GM18861 (cell line): ENCODE results near the gene NCK2.

Experiments used
- ATAC-seq: cut with Tn5 transposase; IDR thresholded peaks from one replicate; pipeline ENCODE4 v1.9.1; 2021; ENCODE audit not compliant: unreplicated experiment

The NCK2 gene

DNA sequence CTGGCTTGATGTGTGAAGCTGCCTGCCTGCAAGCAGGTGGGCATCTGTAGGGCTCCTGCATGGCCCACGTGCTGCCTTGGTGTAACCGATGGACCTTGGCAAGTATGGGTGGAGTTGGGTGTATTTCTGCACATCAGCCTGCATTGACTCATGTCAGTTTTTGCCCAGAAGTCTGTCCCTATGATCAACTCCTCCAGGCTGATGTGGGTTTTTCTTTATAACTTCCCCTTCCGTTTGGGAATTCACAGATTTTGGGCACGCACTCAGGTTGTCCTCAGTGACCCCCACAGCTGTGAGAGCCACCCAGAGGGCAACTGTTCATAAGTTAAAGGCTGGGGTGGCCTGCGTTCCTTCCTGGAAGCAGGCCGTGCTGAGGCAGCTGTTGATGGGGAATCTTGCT is 123.3 kb downstream of the NCK2 start:
- no peak for ATAC-seq

DNA sequence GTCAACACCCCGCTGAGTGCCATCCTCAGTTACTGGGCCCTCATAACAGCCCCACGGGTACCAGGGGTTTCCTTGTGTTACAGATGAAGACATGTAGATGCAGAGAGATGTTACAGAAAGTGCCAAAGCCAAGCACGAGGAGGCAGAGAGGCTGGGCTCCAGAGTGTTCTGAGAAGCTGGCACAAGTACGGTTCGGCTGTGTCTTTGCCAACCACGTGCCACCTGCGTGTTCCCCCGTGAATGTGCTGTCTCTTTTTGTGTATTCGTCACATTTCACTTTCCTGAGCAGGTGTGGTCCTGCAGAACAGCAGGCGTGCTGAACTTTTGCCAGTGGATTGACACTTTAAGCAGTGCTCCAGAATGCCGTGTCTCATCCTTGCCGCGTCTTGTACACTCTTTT is 124.6 kb downstream of the NCK2 start:
- no peak for ATAC-seq

DNA sequence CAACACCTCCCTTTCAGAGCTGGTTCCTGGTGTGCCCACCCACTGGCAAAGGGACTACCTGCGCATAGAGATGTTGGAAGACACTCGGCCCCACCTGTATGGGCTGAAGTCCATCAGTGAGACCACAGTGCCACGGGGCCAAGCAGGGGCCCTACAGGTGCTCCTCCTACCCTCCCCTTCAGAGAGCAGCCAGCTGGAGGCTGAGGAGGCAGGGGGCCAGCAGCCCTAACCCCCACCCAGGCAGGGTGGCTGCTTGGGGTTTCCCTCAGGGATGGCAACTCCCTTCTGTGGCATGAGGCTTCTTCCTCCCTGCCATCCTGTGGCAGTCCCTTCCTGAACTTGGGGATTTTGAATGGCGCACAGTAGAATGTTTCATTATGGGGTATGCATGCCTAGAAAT is 125.3 kb downstream of the NCK2 start:
- no peak for ATAC-seq

DNA sequence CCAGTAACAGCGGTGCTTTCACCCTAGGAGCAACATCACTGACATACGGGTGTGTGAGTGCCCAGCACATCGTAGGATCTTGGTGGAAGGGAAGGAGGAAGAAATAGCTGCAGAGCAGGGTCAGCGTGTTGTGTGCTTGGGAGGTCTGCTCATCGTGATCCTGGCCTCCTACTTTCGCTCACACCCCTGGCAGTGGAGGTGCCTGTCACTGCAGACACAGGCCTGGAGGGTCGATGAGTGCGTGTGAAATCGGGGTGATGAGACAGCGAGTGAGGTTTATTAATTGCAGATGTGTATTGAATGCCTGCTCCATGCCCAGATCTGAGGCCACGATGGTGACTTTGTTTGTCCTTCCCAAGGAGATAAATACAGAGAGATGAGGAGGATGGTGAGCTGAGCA is 126.1 kb downstream of the NCK2 start:
- no peak for ATAC-seq

DNA sequence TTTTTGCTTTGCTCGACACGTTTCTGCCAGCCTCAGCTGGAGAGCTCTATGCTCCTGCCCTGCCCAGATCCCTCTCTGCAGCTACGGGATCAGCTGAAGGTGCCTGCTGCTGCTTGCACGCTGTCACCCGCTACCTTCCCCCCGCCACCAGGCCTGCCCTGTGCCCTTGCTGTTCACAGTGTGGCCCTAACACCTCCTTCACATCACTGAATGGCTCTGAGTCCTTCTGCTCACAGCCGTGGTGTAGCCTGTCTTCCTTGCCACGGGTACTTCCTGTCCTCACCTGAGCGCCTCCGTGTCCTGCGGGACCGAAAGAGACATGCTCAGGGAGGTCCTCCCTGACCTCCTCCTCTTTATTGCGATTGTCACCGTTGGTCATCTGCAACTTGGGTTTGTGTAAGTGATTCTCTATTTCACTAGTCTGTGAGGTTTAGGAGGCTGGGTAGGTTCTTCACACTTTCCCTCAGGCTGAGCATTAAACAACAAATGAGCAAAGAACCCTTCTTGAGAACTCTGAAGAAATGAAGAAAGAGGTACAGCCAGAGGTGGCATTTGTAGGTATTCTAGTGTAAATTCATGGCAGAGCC is 127.5 kb downstream of the NCK2 start:
- no peak for ATAC-seq

DNA sequence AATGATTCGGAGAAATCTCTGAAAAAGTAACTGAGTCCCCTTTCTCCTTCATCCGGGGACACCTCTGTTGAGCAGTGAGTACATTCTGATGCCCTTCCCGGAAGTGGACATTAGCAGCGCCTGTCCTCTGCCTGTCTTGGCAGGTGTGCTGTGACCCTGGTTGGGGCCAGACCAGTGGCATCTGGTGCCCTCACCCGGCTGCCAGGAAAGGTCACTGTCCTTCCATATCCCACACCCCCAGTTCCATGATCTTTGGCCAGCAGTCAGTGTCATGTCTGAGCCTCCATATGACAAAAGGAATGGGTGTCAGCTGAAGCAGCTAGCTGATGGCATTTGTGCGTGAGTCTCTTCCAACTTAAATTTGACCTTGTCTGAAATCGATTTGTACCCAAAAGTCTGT is 128.1 kb downstream of the NCK2 start:
- no peak for ATAC-seq

DNA sequence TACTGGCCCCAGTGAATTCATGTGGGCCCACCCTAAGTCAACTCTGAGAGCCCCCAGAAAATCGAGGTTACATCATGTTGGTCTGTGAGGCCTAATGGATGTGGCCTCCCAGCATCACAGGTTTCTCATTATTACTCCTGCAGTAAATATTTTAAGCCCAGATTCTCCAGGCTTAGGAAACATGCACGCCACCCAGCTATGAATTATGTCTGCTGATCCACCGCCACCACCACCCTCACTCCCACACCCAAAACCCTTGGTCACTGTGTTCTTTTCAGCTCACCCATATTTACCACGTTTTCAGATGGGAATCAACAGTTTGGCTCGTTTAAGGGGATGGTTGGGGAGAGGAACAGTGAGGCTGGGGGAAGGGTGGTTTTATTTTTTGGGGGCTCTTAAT is 128.6 kb downstream of the NCK2 start:
- ATAC-seq = no peak

DNA sequence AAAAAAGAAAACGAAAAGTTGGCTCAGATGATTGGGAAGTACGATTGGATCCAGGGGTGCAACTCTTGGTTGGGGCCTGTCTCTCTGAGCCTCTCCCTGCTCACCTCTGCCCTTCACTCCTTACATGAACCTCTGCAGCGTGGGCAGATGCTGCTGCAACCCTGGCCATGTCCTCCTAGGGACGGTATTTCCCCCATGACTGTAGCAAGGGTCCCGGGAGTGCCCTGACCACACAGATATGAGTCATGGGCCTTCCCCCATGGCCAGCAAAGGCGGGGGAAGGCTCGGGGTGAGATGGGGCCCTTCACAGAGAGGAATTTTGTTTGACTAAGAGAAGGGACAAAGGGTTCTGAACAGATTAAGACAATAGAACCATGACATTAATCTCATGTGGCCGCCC is 129.0 kb downstream of the NCK2 start:
- ATAC-seq = peak; percentile 87

DNA sequence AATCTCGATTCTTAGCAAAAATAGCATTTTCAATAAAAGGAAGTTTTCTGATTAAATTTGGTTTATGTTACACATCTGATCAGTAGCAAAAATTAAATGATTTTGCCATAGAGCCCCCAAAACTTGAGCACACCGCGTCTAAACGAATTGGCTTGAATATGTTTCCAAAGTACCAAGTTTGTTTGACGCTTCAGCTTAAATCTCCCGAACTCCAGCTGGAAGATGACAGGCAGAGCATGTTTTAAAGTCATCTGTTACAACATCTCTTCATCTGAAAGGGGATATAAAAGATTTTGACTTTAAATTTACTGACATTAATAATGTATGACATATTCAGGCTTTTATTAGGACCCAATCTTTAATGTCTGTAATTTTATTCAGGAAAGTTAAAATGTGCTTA is 129.8 kb downstream of the NCK2 start:
- no peak for ATAC-seq

DNA sequence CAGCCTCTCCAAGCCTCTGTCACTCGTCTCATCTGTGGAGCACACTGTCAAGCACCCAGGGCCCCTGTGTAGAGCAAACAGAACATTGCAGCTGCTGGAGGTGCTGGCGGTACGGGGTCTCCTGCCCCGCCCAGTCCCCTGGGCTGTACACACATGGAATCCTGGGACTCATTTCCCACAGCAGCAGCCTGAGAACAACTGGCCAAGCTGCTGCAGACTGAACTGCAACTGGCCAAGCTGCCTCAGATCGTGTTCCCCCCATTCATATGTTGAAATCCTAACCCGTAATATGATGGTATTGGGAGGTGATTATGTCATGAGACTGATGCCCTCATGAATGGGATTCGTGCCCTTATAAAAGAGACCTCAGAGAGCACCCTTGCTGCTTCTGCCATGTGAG is 130.5 kb downstream of the NCK2 start:
- no peak for ATAC-seq

DNA sequence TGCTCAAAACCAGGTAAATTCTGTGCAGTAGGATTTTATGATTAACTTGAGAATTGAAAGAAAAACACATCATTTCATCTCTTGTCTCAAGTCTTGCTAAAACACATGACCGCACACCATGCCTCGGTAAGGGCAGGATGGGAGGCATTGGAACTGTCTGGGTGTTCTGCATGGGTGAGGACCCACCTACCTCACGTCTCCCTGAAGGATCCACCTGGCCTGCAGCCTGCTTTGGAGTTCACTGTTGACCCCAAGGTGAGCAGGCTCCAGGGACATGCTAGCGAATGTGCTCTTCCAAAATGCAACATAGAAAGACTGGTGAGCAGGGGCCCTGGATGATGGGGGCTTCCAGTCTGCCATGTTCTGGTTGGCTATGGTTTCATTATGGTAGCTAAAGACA is 131.5 kb downstream of the NCK2 start:
- no peak for ATAC-seq

DNA sequence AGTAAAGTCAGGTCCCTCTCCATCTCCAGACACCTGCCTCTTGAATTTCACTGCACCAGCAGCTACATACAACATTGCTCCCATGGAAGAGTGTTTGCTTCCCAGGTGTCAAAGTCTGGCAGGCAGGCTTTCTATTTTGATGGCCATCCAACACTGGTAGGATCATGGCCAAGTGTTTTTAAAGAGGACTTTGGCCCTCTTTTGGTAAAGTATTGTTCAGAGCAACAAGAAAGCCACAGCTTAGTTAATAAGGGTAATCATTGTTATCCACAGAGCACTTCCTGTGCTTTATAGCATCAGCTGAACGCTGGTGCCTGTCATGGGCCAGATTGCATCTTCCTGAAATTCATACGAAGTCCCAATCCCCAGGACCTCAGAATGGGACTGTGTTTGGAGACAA is 133.2 kb downstream of the NCK2 start:
- ATAC-seq = peak; percentile 27

DNA sequence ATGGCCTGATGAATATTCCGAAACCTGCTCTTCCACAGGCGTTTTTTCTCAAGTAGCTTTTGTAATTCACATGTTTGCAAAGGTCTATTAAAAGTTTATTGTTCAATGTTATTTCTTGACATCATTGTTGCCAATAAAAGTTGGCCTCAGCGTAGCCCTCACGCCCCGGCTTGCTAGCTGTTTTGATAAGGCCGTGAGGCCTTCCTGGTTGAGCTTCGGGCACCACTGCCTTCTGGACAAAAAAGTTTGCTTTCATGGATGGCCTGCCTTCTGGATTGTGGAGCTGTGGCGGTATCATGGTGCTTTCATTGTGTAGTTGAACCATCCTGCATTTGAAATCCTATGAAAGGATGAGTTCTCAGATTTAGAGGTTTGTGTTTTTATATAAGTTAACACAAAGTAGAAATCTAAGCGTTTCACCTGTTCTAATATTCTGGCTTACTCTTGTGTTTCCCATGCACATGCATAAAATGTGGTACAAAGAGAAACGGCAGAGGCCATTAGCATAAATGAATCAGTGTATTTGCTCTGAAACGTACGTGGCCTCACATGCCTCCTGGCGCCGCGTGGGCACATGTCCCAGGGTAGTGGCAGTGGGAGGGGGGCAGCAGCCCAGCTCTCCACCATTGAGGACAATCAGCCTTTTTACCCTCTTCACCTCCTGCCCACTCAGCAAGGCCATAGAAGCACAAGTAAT is 134.5 kb downstream of the NCK2 start:
- ATAC-seq = no peak

DNA sequence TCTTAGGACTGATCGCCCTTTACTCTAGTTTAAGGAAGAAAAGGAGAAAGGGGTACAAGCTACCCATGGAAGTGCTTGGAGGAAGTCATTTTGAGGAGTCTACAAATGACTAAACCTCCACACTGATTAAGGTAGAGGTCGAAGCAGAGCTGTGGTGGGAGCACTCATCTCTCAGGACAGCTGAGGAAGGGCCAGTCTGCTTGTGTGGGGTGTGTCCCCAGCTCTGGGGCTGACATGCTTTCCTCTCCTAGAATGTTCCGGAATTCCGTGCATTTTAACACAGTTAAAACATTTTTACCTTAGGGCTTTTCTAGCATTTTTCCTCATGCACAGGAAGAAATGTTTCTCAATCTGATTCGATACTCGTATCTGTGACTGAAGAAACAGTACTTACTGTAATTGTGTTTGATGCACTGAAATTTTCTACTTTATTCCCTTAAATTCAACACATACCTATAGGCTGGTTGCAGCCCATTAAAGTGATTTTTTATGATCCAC is 135.1 kb downstream of the NCK2 start:
- no peak for ATAC-seq

DNA sequence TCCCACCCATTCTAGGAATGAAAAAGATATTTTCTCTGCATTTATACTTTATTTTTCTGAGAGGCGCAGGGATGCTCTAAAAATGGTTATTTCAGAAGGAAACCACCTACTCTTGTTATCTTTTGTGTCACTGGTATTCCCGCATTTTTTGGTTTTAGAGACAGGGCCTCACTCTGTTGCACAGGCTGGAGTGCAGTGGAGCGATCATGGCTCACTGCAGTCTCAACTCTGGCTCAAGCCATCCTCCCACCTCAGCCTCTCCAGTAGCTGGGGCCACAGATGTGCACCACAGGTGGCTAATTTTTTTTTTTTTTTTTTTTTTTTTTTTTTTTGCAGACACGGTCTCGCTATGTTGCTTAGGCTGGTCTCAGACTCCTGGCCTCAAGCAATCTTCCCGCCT is 135.9 kb downstream of the NCK2 start:
- ATAC-seq = no peak

DNA sequence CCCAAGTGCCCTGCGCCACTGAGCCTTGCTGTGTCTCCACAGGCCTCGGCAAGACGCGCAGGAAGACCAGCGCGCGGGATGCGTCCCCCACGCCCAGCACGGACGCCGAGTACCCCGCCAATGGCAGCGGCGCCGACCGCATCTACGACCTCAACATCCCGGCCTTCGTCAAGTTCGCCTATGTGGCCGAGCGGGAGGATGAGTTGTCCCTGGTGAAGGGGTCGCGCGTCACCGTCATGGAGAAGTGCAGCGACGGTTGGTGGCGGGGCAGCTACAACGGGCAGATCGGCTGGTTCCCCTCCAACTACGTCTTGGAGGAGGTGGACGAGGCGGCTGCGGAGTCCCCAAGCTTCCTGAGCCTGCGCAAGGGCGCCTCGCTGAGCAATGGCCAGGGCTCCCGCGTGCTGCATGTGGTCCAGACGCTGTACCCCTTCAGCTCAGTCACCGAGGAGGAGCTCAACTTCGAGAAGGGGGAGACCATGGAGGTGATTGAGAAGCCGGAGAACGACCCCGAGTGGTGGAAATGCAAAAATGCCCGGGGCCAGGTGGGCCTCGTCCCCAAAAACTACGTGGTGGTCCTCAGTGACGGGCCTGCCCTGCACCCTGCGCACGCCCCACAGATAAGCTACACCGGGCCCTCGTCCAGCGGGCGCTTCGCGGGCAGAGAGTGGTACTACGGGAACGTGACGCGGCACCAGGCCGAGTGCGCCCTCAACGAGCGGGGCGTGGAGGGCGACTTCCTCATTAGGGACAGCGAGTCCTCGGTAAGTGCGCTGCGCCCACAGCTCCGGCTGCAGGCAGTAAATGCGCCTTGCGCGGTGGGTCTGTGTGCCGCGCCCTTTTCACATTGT is 136.8 kb downstream of the NCK2 start:
- ATAC-seq = no peak

DNA sequence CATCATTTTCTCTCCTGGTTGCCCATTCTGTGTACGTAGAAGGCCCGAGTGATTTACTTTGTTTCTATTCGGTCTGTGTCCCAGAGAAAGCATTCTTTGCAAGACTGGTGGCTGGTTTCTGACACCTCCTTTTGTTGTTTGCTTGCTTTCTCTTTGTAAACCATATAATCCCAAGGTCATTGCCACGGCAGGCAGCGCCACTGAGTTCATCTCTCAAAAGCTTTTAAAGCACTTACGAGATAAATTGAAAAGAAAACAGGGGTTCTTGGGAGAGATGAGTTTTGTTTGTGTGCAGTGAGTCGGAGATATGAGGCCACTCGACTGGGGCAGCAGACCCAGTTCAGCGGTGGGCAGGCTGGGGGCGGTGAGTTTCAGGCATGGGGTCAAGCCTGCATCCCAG is 137.6 kb downstream of the NCK2 start:
- ATAC-seq = no peak

DNA sequence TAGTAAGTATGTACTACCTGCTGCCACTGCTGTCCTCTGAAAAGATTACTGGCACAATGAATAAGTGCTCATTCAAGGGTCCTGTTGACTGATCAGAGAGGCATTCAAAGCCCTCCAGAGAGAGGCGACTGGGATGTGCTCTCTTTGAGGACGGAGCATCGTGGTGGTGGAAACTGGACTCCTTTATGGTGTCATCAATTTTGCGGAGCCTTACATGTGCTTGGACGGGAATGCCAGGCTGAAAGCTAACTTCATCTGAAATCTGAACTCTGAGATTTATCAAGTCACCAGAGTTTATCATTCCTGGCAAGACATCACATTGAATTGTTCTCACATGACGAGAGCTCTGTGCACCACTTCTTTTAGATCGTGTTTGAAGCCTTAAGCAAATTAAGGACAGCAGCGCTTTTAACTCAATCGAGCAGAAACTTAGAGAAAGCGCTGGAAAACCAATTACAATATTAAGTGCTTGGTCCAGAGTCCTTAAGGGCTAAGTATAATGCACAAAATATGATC is 138.3 kb downstream of the NCK2 start:
- no peak for ATAC-seq

DNA sequence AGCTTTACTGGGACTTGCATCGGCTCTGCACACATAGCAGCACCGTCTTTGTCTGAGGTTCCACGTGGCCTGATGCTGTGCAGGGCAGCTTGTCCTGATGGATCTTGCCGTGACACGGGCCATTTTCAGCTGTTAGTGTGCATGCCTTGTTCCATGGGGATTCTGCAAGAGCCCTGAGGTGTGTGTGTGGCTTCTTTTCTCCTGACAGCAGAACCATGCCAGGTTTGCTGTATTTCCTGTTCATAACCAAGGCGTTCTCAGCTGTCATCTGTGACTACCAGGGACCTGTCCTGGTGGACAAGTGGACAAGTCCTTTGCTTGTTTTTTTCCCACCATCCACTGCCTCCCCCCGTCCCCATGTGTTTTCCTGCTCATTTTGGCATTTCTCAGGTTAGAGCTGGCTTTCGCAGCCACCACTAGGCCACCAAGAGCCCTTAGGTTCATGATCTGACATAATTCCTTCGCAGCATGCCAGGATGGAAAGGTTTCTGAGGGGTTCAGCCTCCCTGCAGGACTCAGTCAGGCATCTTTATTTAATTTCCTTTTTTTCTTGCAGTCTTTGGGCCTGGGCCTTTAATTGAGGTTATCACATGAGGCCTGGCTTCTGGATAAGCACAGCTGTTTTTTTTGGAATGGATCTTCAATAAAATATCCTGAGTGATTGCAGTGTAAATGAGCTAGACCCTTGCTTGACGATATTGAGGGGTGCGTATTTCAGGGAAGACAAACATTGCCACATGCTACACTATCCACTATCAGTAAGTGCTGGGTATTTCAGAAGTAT is 139.4 kb downstream of the NCK2 start:
- ATAC-seq = no peak

DNA sequence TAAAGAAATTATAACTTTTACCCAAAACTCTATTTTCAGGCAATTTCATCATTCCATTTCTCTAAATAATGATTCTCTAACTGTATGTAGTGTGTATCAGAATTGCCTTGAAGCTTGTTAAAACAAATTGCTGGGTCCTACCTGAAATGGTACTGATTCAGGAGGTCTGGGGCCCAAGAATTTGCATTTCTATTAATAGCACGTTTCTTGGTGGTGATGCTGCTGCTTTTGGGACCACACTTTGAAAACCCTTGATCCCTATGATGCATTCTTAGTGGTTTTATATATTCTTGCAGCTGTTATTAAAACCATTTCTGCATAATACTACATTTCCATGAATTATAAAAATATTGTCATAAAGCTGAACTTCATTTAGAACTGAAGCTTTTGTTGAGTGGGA is 140.7 kb downstream of the NCK2 start:
- no peak for ATAC-seq

DNA sequence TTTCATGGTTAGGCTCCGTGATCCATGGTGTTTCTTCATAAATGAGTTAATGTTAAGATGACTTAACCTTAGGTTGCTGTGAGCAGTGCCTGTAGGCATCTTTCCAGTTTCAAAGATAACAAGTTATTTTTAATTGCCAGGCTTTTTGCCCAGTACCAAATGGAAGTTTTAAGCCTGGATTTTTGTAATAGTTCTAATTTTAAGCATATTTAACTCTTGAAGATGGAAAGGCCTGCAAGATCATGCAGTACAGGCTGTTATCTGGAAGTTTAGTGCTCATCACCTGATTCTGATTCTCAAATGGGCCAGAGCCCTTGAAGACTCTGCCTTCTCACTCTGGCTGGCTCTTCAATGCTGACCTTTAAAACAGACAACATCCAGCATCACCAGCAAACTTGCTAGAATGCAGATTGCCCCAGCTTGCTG is 141.3 kb downstream of the NCK2 start:
- no peak for ATAC-seq
